Mammary epithelial cell (primary cell): ENCODE results near the gene HFE.

Experiments used
- CTCF ChIP-seq, 2 donors: IDR thresholded peaks in 1 of 2; conservative IDR thresholded peaks in 1 of 2; 2 replicates each; pipeline ENCODE4 v1.5.1; 2011 to 2012; ENCODE audit warnings: inconsistent platforms in 2 of 2, low read length in 2 of 2, mild to moderate bottlenecking in 2 of 2, control low read depth in 1 of 2, low read depth in 1 of 2; ENCODE audit not compliant: insufficient read depth in 1 of 2; ENCODE audit errors: extremely low read depth in 1 of 2
- EZH2 ChIP-seq: IDR thresholded peaks from 2 replicates; pipeline ENCODE4 v1.6.1; 2012; ENCODE audit warnings: low read length, inconsistent platforms, borderline replicate concordance

GRCh38 chr6:26115226-26115625 lies 28.0 kb downstream of the HFE start:
- TF ChIP-seq EZH2: no peak
- TF ChIP-seq CTCF (conservative IDR thresholded peaks at IDR 0.05 in 1 of 2, IDR thresholded peaks at IDR 0.05 in 1 of 2; ENCODE audit: extremely low read depth in 1 of 2, insufficient read depth in 1 of 2, low read depth in 1 of 2, low read length in 2 of 2): no peak
